H9 (cell line): Measurements from ENCODE around the gene TRIM52. TPM values are rescaled to one million over a fixed set of nuclear protein-coding genes. Genes with fewer than 3 reads are reported as not detected.
A peak's percentile ranks its signal among the peaks of the same experiment; 100 is the strongest.

Experiments used
- DNase-seq: peaks from one replicate; pipeline ENCODE4 v3.0.0-alpha.2; 2017
- H2AFZ ChIP-seq: one replicate; pipeline ENCODE4 v1.6.1; 2013; ENCODE audit warnings: mild to moderate bottlenecking, low read length, control low read depth, moderate library complexity
- H2AK5ac ChIP-seq: 2 replicates; pipeline ENCODE4 v1.6.1; 2013; ENCODE audit warnings: low read length, control low read depth, mixed read lengths; ENCODE audit not compliant: insufficient read length
- H2BK120ac ChIP-seq: one replicate; pipeline ENCODE4 v1.6.1; 2013; ENCODE audit warnings: low read depth, mild to moderate bottlenecking, low read length, control low read depth, inconsistent platforms; ENCODE audit not compliant: poor library complexity, severe bottlenecking
- H2BK12ac ChIP-seq: 2 replicates; pipeline ENCODE4 v1.6.1; 2013; ENCODE audit warnings: low read length, control low read depth, mixed read lengths, low read depth; ENCODE audit not compliant: insufficient read length
- H2BK15ac ChIP-seq: 2 replicates; pipeline ENCODE4 v1.6.1; 2013; ENCODE audit warnings: low read depth, low read length, control low read depth
- H2BK20ac ChIP-seq: one replicate; pipeline ENCODE4 v1.6.1; 2013; ENCODE audit warnings: low read depth, mild to moderate bottlenecking, low read length, control low read depth, inconsistent platforms; ENCODE audit not compliant: poor library complexity, severe bottlenecking
- H2BK5ac ChIP-seq: 2 replicates; pipeline ENCODE4 v1.6.1; 2013; ENCODE audit warnings: low read length, control low read depth, mixed read lengths; ENCODE audit not compliant: insufficient read length
- H3K14ac ChIP-seq: 2 replicates; pipeline ENCODE4 v1.6.1; 2013; ENCODE audit warnings: low read length, control low read depth; ENCODE audit not compliant: insufficient read depth
- H3K18ac ChIP-seq: 2 replicates; pipeline ENCODE4 v1.6.1; 2013; ENCODE audit warnings: low read depth, mild to moderate bottlenecking, mixed read lengths, low read length, control low read depth; ENCODE audit not compliant: insufficient read length
- H3K23ac ChIP-seq: 2 replicates; pipeline ENCODE4 v1.6.1; 2013; ENCODE audit warnings: low read length, control low read depth, mixed read lengths, low read depth; ENCODE audit not compliant: insufficient read length
- H3K23me2 ChIP-seq: 2 replicates; pipeline ENCODE4 v1.6.1; 2013; ENCODE audit warnings: low read depth, mild to moderate bottlenecking, mixed read lengths, low read length, control low read depth; ENCODE audit not compliant: insufficient read length, poor library complexity, severe bottlenecking
- H3K27ac ChIP-seq: 2 replicates; pipeline ENCODE4 v1.5.1; 2013; ENCODE audit warnings: low read length, control low read depth, mixed read lengths, low read depth; ENCODE audit not compliant: insufficient read length
- H3K27me3 ChIP-seq: 2 replicates; pipeline ENCODE4 v1.6.1; 2013; ENCODE audit warnings: low read length, control low read depth, inconsistent platforms; ENCODE audit not compliant: insufficient read depth
- H3K4ac ChIP-seq: 2 replicates; pipeline ENCODE4 v1.6.1; 2013; ENCODE audit warnings: low read depth, mild to moderate bottlenecking, control low read depth, inconsistent platforms, low read length, moderate library complexity
- H3K4me1 ChIP-seq: 2 replicates; pipeline ENCODE4 v1.6.1; 2013; ENCODE audit warnings: low read length, control low read depth, inconsistent platforms; ENCODE audit not compliant: insufficient read depth
- H3K4me2 ChIP-seq: 2 replicates; pipeline ENCODE4 v1.6.1; 2013; ENCODE audit warnings: low read length, control low read depth, mixed read lengths; ENCODE audit not compliant: insufficient read length, insufficient read depth
- H3K56ac ChIP-seq: 2 replicates; pipeline ENCODE4 v1.6.1; 2013; ENCODE audit warnings: low read depth, mild to moderate bottlenecking, mixed read lengths, low read length, control low read depth; ENCODE audit not compliant: insufficient read length
- H3K79me1 ChIP-seq: 2 replicates; pipeline ENCODE4 v1.6.1; 2013; ENCODE audit warnings: low read depth, mild to moderate bottlenecking, moderate library complexity, low read length, control low read depth, inconsistent platforms; ENCODE audit not compliant: insufficient read depth, poor library complexity, severe bottlenecking
- H3K79me2 ChIP-seq: 2 replicates; pipeline ENCODE4 v1.6.1; 2013; ENCODE audit warnings: low read length, control low read depth, inconsistent platforms; ENCODE audit not compliant: insufficient read depth
- H3K9ac ChIP-seq: 2 replicates; pipeline ENCODE4 v1.6.1; 2013; ENCODE audit warnings: low read length, control low read depth, mixed read lengths; ENCODE audit not compliant: insufficient read length; ENCODE audit errors: extremely low read depth
- H3K9me3 ChIP-seq: one replicate; pipeline ENCODE4 v1.6.1; 2013; ENCODE audit warnings: low read depth, low read length, inconsistent platforms; ENCODE audit not compliant: control insufficient read depth
- H3T11ph ChIP-seq: one replicate; pipeline ENCODE4 v1.6.1; 2013; ENCODE audit warnings: mild to moderate bottlenecking, low read length, control low read depth, inconsistent platforms
- H4K20me1 ChIP-seq: one replicate; pipeline ENCODE4 v1.6.1; 2013; ENCODE audit not compliant: control insufficient read depth, insufficient read length, insufficient read depth
- H4K5ac ChIP-seq: 2 replicates; pipeline ENCODE4 v1.6.1; 2013; ENCODE audit warnings: low read depth, mild to moderate bottlenecking, mixed read lengths, low read length, control low read depth; ENCODE audit not compliant: insufficient read length
- H4K8ac ChIP-seq: replicated peaks from 2 replicates; pipeline ENCODE4 v1.6.1; 2013; ENCODE audit warnings: low read length, control low read depth, mixed read lengths, low read depth; ENCODE audit not compliant: insufficient read length
- H4K91ac ChIP-seq: 2 replicates; pipeline ENCODE4 v1.6.1; 2013; ENCODE audit warnings: low read depth, mild to moderate bottlenecking, moderate library complexity, mixed read lengths, low read length, control low read depth; ENCODE audit not compliant: insufficient read length
- H3K27ac Mint-ChIP-seq, 3 experiments: 2 replicates in 2 of 3; 3 replicates in 1 of 3; pipeline ENCODE4 v1.8.0; 2020 to 2021; ENCODE audit warnings: mixed read lengths in 3 of 3, mild to moderate bottlenecking in 1 of 3, moderate library complexity in 1 of 3
- H3K27me3 Mint-ChIP-seq: 2 replicates; pipeline ENCODE4 v1.8.0; 2021; ENCODE audit warnings: low read depth, mild to moderate bottlenecking, moderate library complexity, mixed read lengths
- H3K36me3 Mint-ChIP-seq, 3 experiments: 2 replicates in 2 of 3; 3 replicates in 1 of 3; pipeline ENCODE4 v1.8.0; 2020 to 2021; ENCODE audit warnings: low read depth in 3 of 3, mixed read lengths in 3 of 3; ENCODE audit not compliant: insufficient read depth in 1 of 3
- H3K4me1 Mint-ChIP-seq, 2 experiments: 2 replicates each; pipeline ENCODE4 v1.8.0; 2020; ENCODE audit warnings: mixed read lengths in 2 of 2
- H3K4me3 Mint-ChIP-seq, 2 experiments: 2 replicates in 1 of 2; 3 replicates in 1 of 2; pipeline ENCODE4 v1.8.0; 2020 to 2021; ENCODE audit warnings: mild to moderate bottlenecking in 2 of 2, mixed read lengths in 2 of 2, moderate library complexity in 1 of 2
- H3K9me3 Mint-ChIP-seq, 2 experiments: 2 replicates in 1 of 2; 3 replicates in 1 of 2; pipeline ENCODE4 v1.8.0; 2020; ENCODE audit warnings: mild to moderate bottlenecking in 2 of 2, mixed read lengths in 2 of 2, moderate library complexity in 1 of 2
- CTCF ChIP-seq: fragments of 200-600 bp; sonication (generic); conservative IDR thresholded peaks from 3 replicates; pipeline ENCODE4 v1.8.0; 2021; ENCODE audit warnings: antibody characterized with exemption, mild to moderate bottlenecking
- WGBS: extraction: QIAGEN DNeasy Blood & Tissue Kit; methylation state at CpG from one replicate; pipeline ENCODE4 v1.1.7; 2013; ENCODE audit warnings: missing lambda C conversion rate, low lambda C conversion rate, mixed read lengths; ENCODE audit not compliant: insufficient read length; ENCODE audit errors: extremely low coverage; 5-methylcytosine and 5-hydroxymethylcytosine counted together
- total RNA-seq: library from RNA; stranded (reverse); gene quantifications from 2 replicates; pipeline ENCODE4 v1.2.1, GENCODE V29; 2021

TRIM52 gene
- total RNA-seq, 1 experiment from 2014 or later, result 5.1 TPM

- no CpG with 5 or more reads among the region's 18 CpGs for WGBS
- H3K9me3 Mint-ChIP-seq, result no peaks in the 10 kb centered on the region
Observed at GRCh38 chr5:181265092-181265671, 4.2 kb upstream of the TRIM52 start.

More at GRCh38 chr5:181265092-181265671, 4.2 kb upstream of the TRIM52 start:
- H3K79me2 ChIP-seq, result peaks cover 2% of the 10 kb centered on the region; the same call in 1 of the 2 replicates
- H3K23ac ChIP-seq, result no peak overlapping the region
- H2BK120ac ChIP-seq, result no peak overlapping the region
- H3K4ac ChIP-seq, result no peak overlapping the region
- no peaks in the 10 kb centered on the region for H3K9me3 ChIP-seq
- H2BK12ac ChIP-seq, result no peak overlapping the region
- DNase-seq, result no peak
- H3K27ac ChIP-seq, result no peak overlapping the region
- no peak overlapping the region for H2BK15ac ChIP-seq
- H3K79me1 ChIP-seq, result peaks cover 4% of the 10 kb centered on the region
- no peaks in the 10 kb centered on the region for H3K27me3 ChIP-seq
- H4K5ac ChIP-seq, result no peak overlapping the region
- no peak overlapping the region for H4K91ac ChIP-seq
- no peak overlapping the region for H3T11ph ChIP-seq
- H3K56ac ChIP-seq, result no peak overlapping the region
- no peak overlapping the region for H2AFZ ChIP-seq
- H3K27me3 Mint-ChIP-seq, result no peaks in the 10 kb centered on the region
- no peak overlapping the region for H2BK5ac ChIP-seq
- H3K27ac Mint-ChIP-seq, result peak overlapping the region in 1 of 3 experiments; percentile 75; a peak in 1 of 7 replicates
- H2AK5ac ChIP-seq, result no peak overlapping the region
- no peak overlapping the region for H3K14ac ChIP-seq
- no peak overlapping the region for H2BK20ac ChIP-seq
- no peaks in the 10 kb centered on the region for H4K20me1 ChIP-seq
- H4K8ac ChIP-seq, result no peak overlapping the region
- no peak overlapping the region for H3K4me2 ChIP-seq
- H3K9ac ChIP-seq, result no peak overlapping the region
- no peak overlapping the region; a peak in 1 of 5 replicates for H3K4me3 Mint-ChIP-seq
- peaks cover 22 to 32% of the 10 kb centered on the region in 2 experiments for H3K4me1 Mint-ChIP-seq
- peaks cover 9 to 14% (median 10%) of the 10 kb centered on the region in 3 experiments; a peak in 6 of 7 replicates for H3K36me3 Mint-ChIP-seq
- peaks cover 2% of the 10 kb centered on the region; the same call in 1 of the 2 replicates for H3K4me1 ChIP-seq
- TF ChIP-seq CTCF, result no peak
- peaks cover 10% of the 10 kb centered on the region for H3K23me2 ChIP-seq
- H3K18ac ChIP-seq, result no peak overlapping the region
